Activated CD4-positive, alpha-beta T cell treated with anti-CD3 and anti-CD28 coated beads for 1 hour (primary cell): ENCODE data around the gene KRT82.
"Not testable (repeated sequence)": the region's sequence is repeated elsewhere in the genome, so short reads cannot be mapped to it uniquely, and the experiment has no call there.

Source experiments
- DNase-seq: peaks from one replicate; pipeline ENCODE4 v3.0.0-alpha.2; 2020

The KRT82 gene

DNA sequence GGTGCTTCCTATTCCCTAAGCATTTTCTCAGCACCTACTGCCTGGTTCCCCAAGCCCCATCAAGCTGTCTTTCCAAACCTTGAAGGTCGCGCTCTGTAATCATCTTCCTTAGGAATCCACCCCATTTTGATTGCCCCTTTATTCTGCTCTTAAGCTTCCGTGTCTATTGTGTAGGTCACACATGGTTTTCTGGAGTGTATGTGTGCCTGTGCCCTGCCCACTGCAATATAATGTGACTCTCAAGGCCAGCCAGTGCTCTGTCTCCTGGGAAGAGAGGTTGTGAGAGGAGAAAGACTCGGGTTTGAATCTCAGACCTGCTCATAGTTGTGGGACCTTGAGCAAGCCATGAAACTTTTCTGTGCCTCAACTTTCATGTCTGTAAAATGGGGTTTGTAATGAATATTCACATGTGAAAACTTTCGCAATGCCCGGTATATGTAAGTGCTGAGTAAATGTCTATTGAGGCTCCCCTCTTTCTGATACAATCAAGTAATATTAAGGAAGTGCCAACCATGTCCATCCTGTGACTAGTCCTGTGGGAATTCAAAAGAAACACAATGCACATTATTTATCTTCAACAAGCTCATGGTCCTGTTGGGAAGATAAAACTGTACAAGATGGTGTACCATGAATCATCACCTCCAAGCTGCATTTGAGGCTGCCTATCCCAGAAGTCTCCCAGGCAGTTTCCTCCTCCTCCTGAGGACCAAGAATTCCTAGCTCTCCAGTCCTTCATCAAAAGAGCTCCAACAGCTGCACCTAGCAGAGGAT, 28.8 kb upstream of the KRT82 start:
- no peak for DNase-seq

- no peak for DNase-seq
Measured at GRCh38 chr12:52434081-52434733, 28.1 kb upstream of the KRT82 start, which contains the start of gene KRT75. KRT75 (minus strand) TSS chr12:52434371; CDS start chr12:52434304, 67 bp downstream.

DNA sequence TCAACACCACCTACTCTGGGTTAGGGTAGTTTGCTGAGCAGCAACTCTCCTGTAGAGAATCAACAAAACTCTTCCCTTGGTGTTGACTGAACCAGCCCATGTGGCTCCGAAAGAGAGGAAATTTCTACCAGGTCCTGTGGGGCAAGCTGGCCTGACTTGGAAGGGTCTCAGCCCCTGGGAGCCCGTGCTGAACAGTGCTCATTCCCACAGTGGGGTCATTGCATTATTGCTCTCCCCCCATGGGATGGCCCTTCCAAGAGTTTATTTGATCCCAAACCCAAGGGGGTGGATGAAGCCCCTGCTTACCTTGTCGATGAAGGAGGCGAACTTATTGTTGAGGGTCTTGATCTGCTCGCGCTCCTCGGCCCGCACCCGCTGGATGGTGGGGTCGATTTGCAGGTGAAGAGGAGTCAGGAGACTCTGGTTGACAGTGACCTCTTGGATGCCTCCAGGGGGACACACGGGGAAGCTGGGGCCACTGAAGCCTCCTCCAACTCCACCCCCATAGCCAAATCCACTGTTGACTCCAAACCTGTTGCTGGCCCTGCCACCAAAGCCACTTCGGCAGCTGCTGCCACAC, 27.5 kb upstream of the KRT82 start:
- DNase-seq = no peak

DNA sequence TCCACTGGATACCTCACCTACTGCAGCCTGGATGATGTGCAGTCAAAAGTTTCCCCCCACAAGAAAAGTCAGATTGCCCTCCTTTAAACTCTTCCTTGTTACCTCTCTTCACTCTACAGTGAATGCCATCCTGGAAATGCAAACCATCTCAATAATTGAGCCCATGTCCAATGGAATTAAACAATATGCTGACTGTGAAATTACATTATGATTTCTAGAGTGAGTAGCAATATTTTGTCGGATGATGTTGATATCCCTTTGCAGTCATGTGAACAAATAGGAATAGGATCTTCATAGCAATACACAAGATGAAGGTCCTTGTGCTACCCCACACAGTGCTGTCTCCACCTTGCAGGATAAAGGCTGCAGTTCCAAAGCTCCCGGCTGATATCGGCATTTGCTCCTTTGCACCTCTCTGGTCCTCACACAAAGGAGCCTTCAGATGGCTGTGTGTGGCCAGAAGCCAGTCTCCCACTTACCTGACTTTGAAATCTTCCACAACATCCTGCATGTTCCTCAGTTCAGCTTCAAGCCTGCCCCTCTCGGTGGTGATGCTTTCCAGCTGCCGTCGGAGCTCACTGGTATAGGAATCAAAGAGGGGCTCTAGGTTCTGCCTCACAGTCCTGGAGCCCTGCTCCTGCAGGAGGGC, 26.5 kb upstream of the KRT82 start:
- no peak for DNase-seq

DNA sequence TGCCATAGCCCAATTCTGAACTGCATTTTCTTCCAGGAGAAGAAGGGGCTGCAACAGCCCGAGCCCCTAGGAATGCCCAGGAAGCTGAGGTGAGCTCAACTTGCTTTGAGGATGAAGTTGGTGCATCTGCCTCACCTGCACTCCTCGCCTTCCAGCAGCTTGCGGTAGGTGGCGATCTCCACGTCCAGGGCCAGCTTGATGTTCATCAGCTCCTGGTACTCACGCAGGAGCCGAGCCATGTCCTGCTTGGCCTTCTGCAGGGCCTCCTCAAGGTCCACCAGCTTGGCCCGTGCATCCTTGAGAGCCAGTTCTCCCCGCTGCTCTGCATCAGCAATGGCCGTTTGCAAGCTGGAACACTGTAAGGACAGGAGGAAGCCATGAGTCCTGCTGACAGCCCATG, 22.0 kb upstream of the KRT82 start:
- no peak for DNase-seq

DNA sequence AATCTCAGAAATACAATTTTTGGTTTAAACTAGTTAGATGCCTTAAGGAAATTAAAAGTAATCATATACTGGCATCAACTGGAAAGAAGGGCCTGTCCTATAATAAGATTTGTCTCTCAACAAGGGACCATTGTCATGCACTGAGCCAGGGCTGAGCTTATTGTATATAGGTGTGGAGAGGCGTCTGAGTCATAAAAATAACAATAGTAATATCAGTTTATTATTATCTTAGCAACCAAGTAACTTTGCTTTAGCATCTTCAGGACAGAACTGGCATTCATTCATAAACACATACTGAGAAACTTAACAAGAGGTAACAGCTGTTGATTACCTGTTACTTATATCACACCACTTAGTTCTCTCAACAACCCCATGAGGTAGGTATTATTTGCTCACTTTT, 20.9 kb upstream of the KRT82 start:
- no peak for DNase-seq

DNA sequence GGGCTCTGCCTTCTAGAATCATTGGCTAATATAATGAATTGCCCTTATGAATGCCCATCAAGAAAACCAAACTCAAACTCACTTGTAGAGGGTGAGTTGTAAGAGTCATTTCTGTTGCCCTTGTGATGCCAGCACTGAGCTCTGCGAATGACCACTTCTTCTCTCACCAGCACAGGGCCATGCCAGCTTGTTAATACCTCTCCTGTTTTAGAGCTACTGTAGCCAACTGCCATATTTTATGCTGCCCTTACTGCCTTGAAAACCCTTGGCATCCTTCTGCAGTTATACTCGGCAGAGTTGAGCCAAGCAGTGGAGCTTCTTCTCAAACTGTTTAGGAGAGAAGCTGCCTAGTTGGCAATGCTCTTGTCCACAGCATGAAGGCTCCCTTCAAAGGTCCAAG, 19.9 kb upstream of the KRT82 start:
- DNase-seq = no peak

GRCh38 chr12:52425466-52425865, 19.3 kb upstream of the KRT82 start:
- no peak for DNase-seq

DNA sequence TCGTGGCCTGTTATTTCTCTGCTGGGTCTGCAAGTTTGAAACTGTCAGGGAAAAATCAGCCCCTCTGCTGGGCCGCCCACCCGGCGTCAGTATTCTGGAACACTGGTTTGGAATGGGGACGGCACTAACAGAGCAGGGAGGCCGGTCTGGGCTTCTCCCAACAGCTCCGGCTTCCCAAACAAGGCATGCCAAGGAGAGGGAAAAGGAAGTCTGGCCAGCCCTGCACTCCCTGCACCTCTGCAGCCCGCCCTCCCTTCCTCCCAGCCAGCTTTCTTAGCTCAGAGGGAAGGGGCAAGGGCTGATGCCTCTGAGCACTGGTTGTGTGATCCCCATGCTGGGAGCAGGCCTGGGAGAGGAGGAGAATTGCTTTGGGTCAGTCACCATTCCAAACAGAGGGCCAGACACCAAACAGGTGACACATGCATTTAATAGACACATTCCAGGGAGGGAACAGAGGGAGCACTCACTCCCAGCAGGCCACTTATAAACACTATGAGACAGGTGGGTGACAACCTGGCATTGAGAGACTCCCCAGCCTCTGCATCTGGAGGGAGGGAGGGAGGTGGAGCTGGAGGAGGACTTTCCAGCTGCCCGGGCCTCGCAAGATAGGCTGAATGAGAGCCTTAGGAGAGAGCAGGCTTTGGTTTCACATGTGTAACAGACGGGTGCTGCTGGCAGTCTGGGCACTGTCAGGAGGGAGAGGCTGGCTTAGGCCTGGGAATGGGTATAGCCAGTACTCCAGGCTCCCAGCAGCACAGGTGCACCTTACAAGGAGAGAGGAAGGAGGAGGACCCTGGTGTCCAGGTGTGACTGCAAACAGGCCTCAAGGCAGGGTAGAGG, 17.7 kb upstream of the KRT82 start:
- no peak for DNase-seq

DNA sequence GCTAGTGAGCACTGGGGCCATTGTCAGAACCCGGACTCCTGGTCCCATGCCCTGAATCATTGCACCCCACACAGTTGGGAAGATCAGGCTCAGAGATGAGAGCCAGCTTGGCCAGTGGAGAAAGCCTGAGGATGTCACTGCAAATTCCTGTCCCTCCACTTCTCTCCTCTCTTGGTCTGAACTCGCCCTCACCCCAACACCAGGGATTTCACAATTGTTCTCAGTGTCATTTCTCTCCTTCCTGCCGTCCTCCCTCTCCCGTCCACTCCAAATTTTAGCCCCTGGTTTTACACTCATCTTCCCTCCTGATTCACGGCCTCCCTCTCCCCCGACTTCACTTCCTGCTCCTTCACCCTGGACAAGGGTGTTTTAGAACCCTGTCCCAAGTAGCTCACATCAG, 16.9 kb upstream of the KRT82 start:
- no peak for DNase-seq

- DNase-seq = no peak
Measured at GRCh38 chr12:52419656-52420055, 13.5 kb upstream of the KRT82 start.

GRCh38 chr12:52418576-52419110, 12.5 kb upstream of the KRT82 start:
- no peak for DNase-seq

- no peak for DNase-seq
Measured at GRCh38 chr12:52417740-52418139, 11.6 kb upstream of the KRT82 start.

- no peak for DNase-seq
Measured at GRCh38 chr12:52416795-52417194, 10.7 kb upstream of the KRT82 start.

- DNase-seq = no peak
Measured at GRCh38 chr12:52415870-52416750, 10.0 kb upstream of the KRT82 start.

GRCh38 chr12:52414936-52415335, 8.8 kb upstream of the KRT82 start:
- DNase-seq = no peak

- no peak for DNase-seq
Measured at GRCh38 chr12:52413782-52414345, 7.7 kb upstream of the KRT82 start.

DNA sequence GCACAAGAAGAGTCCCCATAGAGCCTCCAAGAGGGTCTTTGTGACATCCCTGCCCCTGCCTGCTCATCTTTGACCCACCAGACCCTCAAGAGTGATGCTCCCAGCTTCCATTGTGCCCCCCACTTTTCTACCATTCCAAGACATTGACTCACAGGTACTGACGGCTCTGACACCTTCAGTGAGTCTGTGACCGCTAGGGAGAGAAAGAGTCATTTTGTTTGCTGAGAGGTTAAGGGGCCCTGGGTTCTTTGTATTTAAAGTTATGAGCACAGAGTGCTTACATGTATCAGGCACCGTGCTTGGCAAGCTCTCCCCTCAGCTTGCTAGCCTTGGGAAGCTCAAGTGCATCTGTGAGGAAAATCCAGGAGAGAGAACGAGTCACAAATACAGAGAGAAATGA, 7.1 kb upstream of the KRT82 start:
- no peak for DNase-seq

- DNase-seq = no peak
Measured at GRCh38 chr12:52411815-52412214, 5.7 kb upstream of the KRT82 start.

DNA sequence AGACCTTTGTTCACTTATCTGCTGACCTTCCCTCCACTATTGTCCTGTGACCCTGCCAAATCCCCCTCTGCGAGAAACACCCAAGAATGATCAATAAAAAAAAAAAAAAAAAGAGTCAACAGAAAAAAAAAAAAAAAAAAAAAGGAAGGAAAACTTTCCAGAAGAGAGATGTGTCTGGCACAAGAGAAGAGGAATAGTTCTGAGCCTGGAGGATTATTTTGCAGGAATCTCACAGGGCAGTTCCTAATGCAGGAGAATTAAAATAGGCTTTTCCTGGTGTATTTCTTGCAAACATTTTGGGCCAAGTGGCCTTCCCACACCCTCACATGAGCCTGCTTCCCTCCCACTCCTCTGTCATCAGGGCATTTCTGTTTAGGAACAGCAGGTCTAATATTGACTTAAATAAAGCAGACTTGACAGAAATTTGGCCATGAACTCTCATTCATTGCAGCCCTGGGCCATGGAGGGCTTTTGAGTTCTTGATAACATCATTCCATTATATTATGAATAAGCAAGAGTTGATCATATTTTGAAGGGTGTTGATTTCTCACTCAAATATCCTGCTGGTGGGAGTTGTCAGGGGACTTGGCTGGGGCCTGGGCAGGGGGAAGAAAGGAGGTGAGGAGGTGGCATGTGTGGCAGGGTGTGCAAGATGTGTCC, 4.6 kb upstream of the KRT82 start:
- DNase-seq = not testable (repeated sequence)

DNA sequence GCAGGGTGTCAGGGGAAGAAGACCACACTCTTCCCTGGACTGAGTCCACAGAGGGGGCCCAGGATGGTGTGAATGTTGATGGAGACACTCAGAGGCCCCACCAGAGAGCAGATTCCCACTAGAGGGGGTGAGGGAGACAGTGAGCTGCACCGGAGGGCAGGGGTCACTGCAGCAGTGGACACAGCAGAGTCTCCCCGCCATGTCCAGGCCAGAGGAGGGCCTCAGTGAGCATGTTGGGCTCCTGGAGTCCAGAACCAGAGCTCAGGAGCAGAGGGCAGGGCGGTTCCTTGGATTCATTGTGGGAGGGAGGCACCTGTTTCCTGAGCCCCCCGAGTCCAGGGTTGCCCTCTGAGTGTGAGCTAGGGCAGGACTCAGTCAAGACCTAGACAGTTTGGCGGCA, 1.8 kb upstream of the KRT82 start:
- no peak for DNase-seq
